ENCODE results near the gene CEBPG. TPM values are rescaled to one million over a fixed set of nuclear protein-coding genes. Genes with fewer than 3 reads are reported as not detected.

The CEBPG gene
- 25.8 and 29.4 TPM in 2 replicates for total RNA-seq (2014; rRNA removed; shearing (Covaris generic))

- H3K36me3 ChIP-seq (replicated peaks; ENCODE audit: control insufficient read depth, insufficient read depth, low read length) = no peaks in the 10 kb centered on the region
- peak within 1 kb of the TSS; percentile 84 for H3K4me3 ChIP-seq (ENCODE audit: insufficient read depth, low read depth, low read length)
- peak; percentile 100 for DNase-seq
- no peaks in the 10 kb centered on the region; the same call in 1 of the 2 replicates for H3K27me3 ChIP-seq (ENCODE audit: control insufficient read depth, insufficient read depth, low read length)
Observed at GRCh38 chr19:33373453-33374235, at the start of gene CEBPG. Gene CEBPG (plus strand): TSS chr19:33373709. CDS start chr19:33379240, 5,531 bp downstream.

GRCh38 chr19:33324628-33325027 lies 48.9 kb upstream of the CEBPG start:
- no peak for DNase-seq
- H3K36me3 ChIP-seq (replicated peaks; ENCODE audit: control insufficient read depth, insufficient read depth, low read length) = no peaks in the 10 kb centered on the region
- H3K4me3 ChIP-seq (ENCODE audit: insufficient read depth, low read depth, low read length) = no peak overlapping the region
- no peaks in the 10 kb centered on the region for H3K27me3 ChIP-seq (ENCODE audit: control insufficient read depth, insufficient read depth, low read length)

DNA sequence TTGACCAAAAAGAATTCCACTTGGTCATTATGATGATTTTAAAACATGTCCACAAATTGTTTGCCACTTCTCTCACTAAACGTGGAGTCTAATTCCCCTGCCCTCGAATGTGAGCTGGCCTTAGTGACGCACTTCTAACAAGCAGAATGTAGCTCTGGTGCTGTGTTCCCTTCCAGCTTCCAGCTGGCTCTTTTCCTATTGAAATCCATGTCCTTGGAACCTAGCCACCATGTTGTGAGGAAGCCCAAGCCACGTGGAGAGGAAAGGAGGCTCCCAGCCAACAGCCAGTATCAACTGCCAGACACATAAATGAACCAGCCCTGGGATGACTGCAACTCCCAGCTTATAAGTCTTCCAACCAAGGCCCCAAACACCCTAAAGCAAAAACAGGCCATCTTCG lies 47.6 kb upstream of the CEBPG start:
- DNase-seq = no peak
- Histone ChIP-seq H3K36me3 (replicated peaks; ENCODE audit: control insufficient read depth, insufficient read depth, low read length) (no peaks in the 10 kb centered on the region), H3K27me3 (ENCODE audit: control insufficient read depth, insufficient read depth, low read length) (no peaks in the 10 kb centered on the region), H3K4me3 (ENCODE audit: insufficient read depth, low read depth, low read length) (no peak overlapping the region)

GRCh38 chr19:33329060-33329459 lies 44.4 kb upstream of the CEBPG start:
- Histone ChIP-seq H3K27me3 (ENCODE audit: control insufficient read depth, insufficient read depth, low read length) (no peaks in the 10 kb centered on the region), H3K36me3 (replicated peaks; ENCODE audit: control insufficient read depth, insufficient read depth, low read length) (no peaks in the 10 kb centered on the region), H3K4me3 (ENCODE audit: insufficient read depth, low read depth, low read length) (no peak overlapping the region)
- DNase-seq = no peak

GRCh38 chr19:33329736-33330135 lies 43.8 kb upstream of the CEBPG start:
- DNase-seq = no peak
- Histone ChIP-seq H3K4me3 (ENCODE audit: insufficient read depth, low read depth, low read length) (no peak overlapping the region), H3K27me3 (ENCODE audit: control insufficient read depth, insufficient read depth, low read length) (no peaks in the 10 kb centered on the region), H3K36me3 (replicated peaks; ENCODE audit: control insufficient read depth, insufficient read depth, low read length) (no peaks in the 10 kb centered on the region)

DNA sequence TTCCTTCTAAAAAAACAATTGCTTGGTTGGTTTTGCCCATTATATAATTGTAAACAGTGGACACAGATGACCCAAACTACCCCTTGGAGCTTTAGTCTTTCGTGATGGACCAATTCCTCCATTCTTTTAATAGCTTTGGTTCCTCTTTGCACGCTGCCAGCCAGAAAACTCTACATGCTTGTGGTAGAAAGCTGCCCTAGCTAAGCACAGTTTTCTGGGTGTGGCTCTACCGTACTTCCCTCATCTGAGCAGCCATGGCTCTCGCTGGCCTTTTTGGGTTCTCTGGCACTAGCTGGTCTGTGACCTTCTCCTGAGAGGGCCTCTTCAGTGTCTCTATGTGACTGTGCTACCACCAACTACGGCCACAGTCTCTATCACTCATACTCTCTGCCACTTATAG lies 41.3 kb upstream of the CEBPG start:
- DNase-seq = no peak
- Histone ChIP-seq H3K4me3 (ENCODE audit: insufficient read depth, low read depth, low read length) (no peak overlapping the region), H3K27me3 (ENCODE audit: control insufficient read depth, insufficient read depth, low read length) (no peaks in the 10 kb centered on the region), H3K36me3 (replicated peaks; ENCODE audit: control insufficient read depth, insufficient read depth, low read length) (no peaks in the 10 kb centered on the region)

GRCh38 chr19:33333151-33333550 lies 40.4 kb upstream of the CEBPG start:
- DNase-seq = no peak
- no peak overlapping the region for H3K4me3 ChIP-seq (ENCODE audit: insufficient read depth, low read depth, low read length)
- no peaks in the 10 kb centered on the region for H3K36me3 ChIP-seq (replicated peaks; ENCODE audit: control insufficient read depth, insufficient read depth, low read length)
- no peaks in the 10 kb centered on the region for H3K27me3 ChIP-seq (ENCODE audit: control insufficient read depth, insufficient read depth, low read length)

- DNase-seq = no peak
- Histone ChIP-seq H3K4me3 (ENCODE audit: insufficient read depth, low read depth, low read length) (no peak overlapping the region), H3K27me3 (ENCODE audit: control insufficient read depth, insufficient read depth, low read length) (no peaks in the 10 kb centered on the region), H3K36me3 (replicated peaks; ENCODE audit: control insufficient read depth, insufficient read depth, low read length) (no peaks in the 10 kb centered on the region)
Observed at GRCh38 chr19:33333642-33334041, 39.9 kb upstream of the CEBPG start.

- DNase-seq = no peak
- no peak overlapping the region for H3K4me3 ChIP-seq (ENCODE audit: insufficient read depth, low read depth, low read length)
- no peaks in the 10 kb centered on the region for H3K27me3 ChIP-seq (ENCODE audit: control insufficient read depth, insufficient read depth, low read length)
- H3K36me3 ChIP-seq (replicated peaks; ENCODE audit: control insufficient read depth, insufficient read depth, low read length) = no peaks in the 10 kb centered on the region
Observed at GRCh38 chr19:33334271-33334670, 39.2 kb upstream of the CEBPG start.

GRCh38 chr19:33335446-33335845 lies 38.1 kb upstream of the CEBPG start:
- Histone ChIP-seq H3K4me3 (ENCODE audit: insufficient read depth, low read depth, low read length) (no peak overlapping the region), H3K27me3 (ENCODE audit: control insufficient read depth, insufficient read depth, low read length) (no peaks in the 10 kb centered on the region), H3K36me3 (replicated peaks; ENCODE audit: control insufficient read depth, insufficient read depth, low read length) (no peaks in the 10 kb centered on the region)
- no peak for DNase-seq

GRCh38 chr19:33339016-33339984 lies 34.2 kb upstream of the CEBPG start:
- H3K4me3 ChIP-seq (ENCODE audit: insufficient read depth, low read depth, low read length) = no peak overlapping the region
- H3K36me3 ChIP-seq (replicated peaks; ENCODE audit: control insufficient read depth, insufficient read depth, low read length) = no peaks in the 10 kb centered on the region
- no peak for DNase-seq
- no peaks in the 10 kb centered on the region for H3K27me3 ChIP-seq (ENCODE audit: control insufficient read depth, insufficient read depth, low read length)

DNA sequence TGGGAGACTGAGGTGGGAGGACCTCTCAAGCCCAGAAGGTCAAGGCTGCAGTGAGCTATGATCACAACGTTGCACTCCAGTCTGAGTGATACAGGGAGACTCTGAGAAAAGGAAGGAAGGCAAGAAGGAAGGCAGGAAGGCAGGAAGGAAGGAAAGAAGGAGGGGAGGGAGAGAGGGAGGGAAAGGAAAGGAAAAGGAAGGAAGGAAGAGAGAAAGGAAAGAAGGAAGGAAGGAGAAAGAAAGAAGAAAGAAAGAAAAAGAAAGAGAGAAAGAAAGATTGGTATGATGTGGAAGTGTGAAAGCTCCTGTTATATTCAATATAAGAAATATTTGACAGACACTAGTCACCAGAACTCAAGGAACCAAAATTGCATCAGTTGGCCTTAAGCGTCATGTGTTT lies 32.5 kb upstream of the CEBPG start:
- no peak for DNase-seq
- Histone ChIP-seq H3K36me3 (replicated peaks; ENCODE audit: control insufficient read depth, insufficient read depth, low read length) (no peaks in the 10 kb centered on the region), H3K4me3 (ENCODE audit: insufficient read depth, low read depth, low read length) (no peak overlapping the region), H3K27me3 (ENCODE audit: control insufficient read depth, insufficient read depth, low read length) (no peaks in the 10 kb centered on the region)

GRCh38 chr19:33343301-33343700 lies 30.2 kb upstream of the CEBPG start:
- H3K27me3 ChIP-seq (ENCODE audit: control insufficient read depth, insufficient read depth, low read length) = no peaks in the 10 kb centered on the region
- H3K4me3 ChIP-seq (ENCODE audit: insufficient read depth, low read depth, low read length) = no peak overlapping the region
- no peaks in the 10 kb centered on the region for H3K36me3 ChIP-seq (replicated peaks; ENCODE audit: control insufficient read depth, insufficient read depth, low read length)
- no peak for DNase-seq

- Histone ChIP-seq H3K27me3 (ENCODE audit: control insufficient read depth, insufficient read depth, low read length) (no peaks in the 10 kb centered on the region), H3K4me3 (ENCODE audit: insufficient read depth, low read depth, low read length) (no peak overlapping the region), H3K36me3 (replicated peaks; ENCODE audit: control insufficient read depth, insufficient read depth, low read length) (no peaks in the 10 kb centered on the region)
- DNase-seq = peak; percentile 65
Observed at GRCh38 chr19:33343859-33344572, 29.5 kb upstream of the CEBPG start.

All from H7 (cell line).